AG04449 (cell line): ENCODE measurements around the gene CARD8.
"Not testable (repeated sequence)": the region's sequence is repeated elsewhere in the genome, so short reads cannot be mapped to it uniquely, and the experiment has no call there.

Source experiments
- CTCF ChIA-PET: fragments of 350-600 bp; formaldehyde crosslinking; extraction: SDS; loops from one replicate; lab custom pipeline; 2021; ENCODE audit warnings: antibody characterized with exemption; lab: Yijun Ruan, JAX
- POLR2A ChIA-PET: fragments of 400-600, 350-600 bp; formaldehyde crosslinking; extraction: SDS; loops from one replicate; lab custom pipeline; 2020; ENCODE audit warnings: antibody characterized with exemption, inconsistent platforms; lab: Yijun Ruan, JAX
- DNase-seq: peaks from one replicate; pipeline ENCODE4 v3.0.0-alpha.2; 2010; ENCODE audit warnings: low read depth, low spot score
- H3K4me3 ChIP-seq: 2 replicates; pipeline ENCODE4 v1.5.1; 2011; ENCODE audit warnings: low read depth, mild to moderate bottlenecking, control low read depth, low read length
- TF ChIP-seq, protein P1 (sequence below): IDR thresholded peaks from one replicate; pipeline ENCODE4 v1.5.1; 2011; ENCODE audit warnings: mild to moderate bottlenecking, moderate library complexity, low read length, control low read depth, inconsistent platforms; ENCODE audit not compliant: insufficient read depth; ENCODE audit errors: missing control alignments

Gene CARD8

DNA sequence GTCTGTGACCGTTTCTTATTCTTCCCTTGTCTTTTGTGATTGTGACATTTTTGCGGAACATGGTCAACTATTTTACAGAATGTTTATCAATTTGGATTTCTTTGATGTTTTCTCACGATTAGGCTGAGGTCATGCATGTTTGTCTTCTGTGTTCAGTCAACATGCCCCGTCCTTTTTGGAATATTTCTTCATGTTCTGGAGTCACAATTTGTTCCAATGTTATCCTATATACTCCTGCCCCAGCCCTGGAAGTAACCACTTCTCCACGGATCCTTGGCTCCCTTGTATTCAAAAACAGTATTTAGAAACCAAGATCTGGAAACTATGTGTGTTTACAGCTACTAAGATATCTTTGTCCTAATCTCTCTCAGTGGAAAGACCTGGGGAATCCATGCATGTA is 9.6 kb downstream of the CARD8 start:
- CTCF ChIA-PET: interaction anchor here (0.8 kb wide), 1 partner anchor 49 kb away, joined by 3 read pairs; no protein-coding TSS in a partner anchor
- TF ChIP-seq, protein P1, sequence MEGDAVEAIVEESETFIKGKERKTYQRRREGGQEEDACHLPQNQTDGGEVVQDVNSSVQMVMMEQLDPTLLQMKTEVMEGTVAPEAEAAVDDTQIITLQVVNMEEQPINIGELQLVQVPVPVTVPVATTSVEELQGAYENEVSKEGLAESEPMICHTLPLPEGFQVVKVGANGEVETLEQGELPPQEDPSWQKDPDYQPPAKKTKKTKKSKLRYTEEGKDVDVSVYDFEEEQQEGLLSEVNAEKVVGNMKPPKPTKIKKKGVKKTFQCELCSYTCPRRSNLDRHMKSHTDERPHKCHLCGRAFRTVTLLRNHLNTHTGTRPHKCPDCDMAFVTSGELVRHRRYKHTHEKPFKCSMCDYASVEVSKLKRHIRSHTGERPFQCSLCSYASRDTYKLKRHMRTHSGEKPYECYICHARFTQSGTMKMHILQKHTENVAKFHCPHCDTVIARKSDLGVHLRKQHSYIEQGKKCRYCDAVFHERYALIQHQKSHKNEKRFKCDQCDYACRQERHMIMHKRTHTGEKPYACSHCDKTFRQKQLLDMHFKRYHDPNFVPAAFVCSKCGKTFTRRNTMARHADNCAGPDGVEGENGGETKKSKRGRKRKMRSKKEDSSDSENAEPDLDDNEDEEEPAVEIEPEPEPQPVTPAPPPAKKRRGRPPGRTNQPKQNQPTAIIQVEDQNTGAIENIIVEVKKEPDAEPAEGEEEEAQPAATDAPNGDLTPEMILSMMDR: no peak
- POLR2A ChIA-PET: no interaction called here
- H3K4me3 ChIP-seq: no peak overlapping the region
- DNase-seq: no peak

DNA sequence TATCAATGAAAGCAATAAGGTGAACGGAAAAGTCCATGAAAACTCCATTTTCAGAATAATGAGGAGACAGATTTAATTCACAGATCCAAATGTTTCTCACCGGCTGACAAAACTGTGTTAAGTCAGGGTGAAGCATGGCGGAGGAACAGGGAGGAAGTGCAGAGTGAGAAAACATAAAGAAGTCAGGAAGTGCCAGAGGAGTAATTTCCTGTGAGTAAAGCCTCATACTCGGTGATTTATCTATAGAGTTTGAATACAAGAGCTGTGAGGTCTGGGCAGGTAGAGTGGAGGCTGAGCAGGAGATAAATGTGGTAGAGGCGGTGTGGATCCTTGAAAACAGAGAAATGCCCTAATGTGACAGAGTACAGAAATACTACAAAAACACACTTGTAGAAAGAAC is 11.4 kb downstream of the CARD8 start:
- DNase-seq: no peak
- TF ChIP-seq, protein P1: no peak
- ChIA-PET POLR2A (no interaction called here), CTCF (interaction anchor here (0.6 to 1.5 kb wide), 4 partner anchors 15 to 32 kb away, joined by 3 to 6 read pairs (median 4); no protein-coding TSS in a partner anchor)
- no peak overlapping the region for H3K4me3 ChIP-seq

DNA sequence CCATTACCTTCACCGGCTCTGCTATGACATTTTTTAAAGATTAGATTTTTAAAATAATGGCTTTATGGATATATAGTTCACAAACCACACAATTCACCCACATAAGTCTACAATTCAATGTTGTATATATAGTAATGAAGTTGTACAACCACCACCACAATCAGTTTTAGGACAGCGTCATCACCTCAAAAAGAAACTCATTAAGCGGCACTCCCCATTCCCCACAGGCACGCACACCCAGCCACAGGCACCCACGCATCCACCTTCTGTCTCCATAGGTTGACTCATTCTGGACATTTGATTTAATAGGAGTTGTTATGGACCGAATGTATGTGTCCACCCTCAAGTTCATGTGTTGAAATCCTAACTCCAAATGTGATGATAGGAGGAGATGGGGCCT is 13.9 kb downstream of the CARD8 start:
- H3K4me3 ChIP-seq, POLR2A ChIA-PET, CTCF ChIA-PET, DNase-seq: not testable (repeated sequence)

DNA sequence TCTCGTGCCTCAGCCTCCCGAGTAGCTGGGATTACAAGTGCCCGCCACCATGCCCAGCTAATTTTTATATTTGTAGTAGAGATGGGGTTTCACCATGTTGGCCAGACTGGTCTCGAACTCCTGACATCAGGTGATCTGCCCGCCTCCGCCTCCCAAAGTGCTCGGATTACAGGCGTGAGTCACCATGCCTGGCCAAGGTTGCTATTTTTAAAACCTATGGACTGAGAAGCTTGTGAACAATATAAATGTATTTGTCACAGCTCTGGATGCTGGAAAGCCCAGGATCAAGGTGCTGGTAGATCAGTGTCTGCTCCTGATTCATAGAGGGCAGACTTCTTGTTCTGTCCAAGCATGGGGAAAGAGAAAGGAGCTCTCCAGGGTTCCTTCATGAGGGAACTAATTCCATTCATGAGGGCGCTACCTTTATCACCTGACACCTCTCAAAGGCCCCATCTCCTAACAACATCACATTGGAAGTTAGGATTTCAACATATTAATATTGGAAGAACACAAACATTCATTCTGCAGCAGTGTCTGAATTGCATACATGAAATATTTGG is 16.1 kb downstream of the CARD8 start:
- ChIA-PET POLR2A (interaction anchor here (0.6 kb wide), 1 partner anchor 33 kb away, joined by 3 read pairs; no protein-coding TSS in a partner anchor), CTCF (interaction anchor here (1.0 to 1.3 kb wide), 3 partner anchors 20 to 40 kb away, joined by 3 to 4 read pairs (median 3); no protein-coding TSS in a partner anchor)
- DNase-seq: no peak
- no peak overlapping the region for H3K4me3 ChIP-seq
- TF ChIP-seq, protein P1: no peak

DNA sequence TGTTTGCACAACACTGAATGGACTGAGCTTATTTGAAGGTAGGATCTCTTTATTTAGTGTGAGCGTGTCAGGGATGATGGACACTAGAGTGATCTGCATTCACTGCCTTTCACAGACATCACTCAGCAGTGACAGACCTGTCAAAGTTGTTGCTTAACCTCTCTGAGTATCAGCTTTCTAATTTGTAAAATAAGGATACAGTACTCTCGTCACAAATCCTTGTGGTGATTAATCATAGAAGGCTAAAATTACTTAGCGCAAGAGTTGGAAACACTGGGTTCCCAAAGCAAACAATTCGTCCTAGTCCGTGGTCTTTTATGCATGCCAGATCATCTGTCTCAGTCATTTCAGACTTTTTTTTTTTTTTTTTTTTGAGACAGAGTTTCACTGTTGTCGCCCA is 16.6 kb downstream of the CARD8 start:
- no peak for DNase-seq
- no peak overlapping the region for H3K4me3 ChIP-seq
- TF ChIP-seq, protein P1: no peak
- ChIA-PET CTCF (interaction anchor here (1.0 to 1.1 kb wide), 2 partner anchors 20 to 21 kb away, joined by 3 to 4 read pairs; no protein-coding TSS in a partner anchor), POLR2A (no interaction called here)

DNA sequence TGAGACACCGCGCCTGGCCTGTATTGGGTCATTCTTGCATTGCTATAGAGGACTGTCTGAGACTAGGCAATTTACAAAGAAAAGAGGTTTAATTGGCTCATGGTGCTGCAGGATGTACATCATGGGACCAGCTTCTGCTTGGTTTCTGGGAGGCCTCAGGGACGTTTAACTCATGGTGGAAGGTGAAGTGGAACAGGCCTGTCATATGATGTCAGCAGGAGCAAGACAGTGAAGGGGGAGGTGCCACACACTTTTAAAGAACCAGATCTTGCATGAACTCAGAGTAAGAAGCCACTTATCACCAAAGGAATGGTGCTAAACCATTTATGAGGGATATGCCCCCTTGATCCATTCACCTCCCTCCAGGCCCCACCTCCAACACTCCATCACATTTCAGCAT is 18.7 kb downstream of the CARD8 start:
- POLR2A ChIA-PET: no interaction called here
- DNase-seq: no peak
- H3K4me3 ChIP-seq: no peak overlapping the region
- TF ChIP-seq, protein P1: no peak
- CTCF ChIA-PET: no interaction called here
